MM.1S (cell line): ENCODE results near the gene VSIR.

Experiments used
- DNase-seq: peaks from one replicate; pipeline ENCODE4 v3.0.0-alpha.2; 2015
- H2AFZ ChIP-seq: fragments of 300-600 bp; sonication (generic); 2 replicates; pipeline ENCODE4 v1.6.0; 2016; ENCODE audit warnings: antibody characterized with exemption, low read length
- H3F3A ChIP-seq: fragments of 300-600 bp; sonication (generic); 2 replicates; pipeline ENCODE4 v1.6.1; 2016; ENCODE audit warnings: mild to moderate bottlenecking, antibody characterized with exemption, low read length, moderate library complexity, mixed read lengths; ENCODE audit not compliant: insufficient read depth
- H3K27ac ChIP-seq: fragments of 300-600 bp; sonication (generic); 2 replicates; pipeline ENCODE4 v1.5.1; 2016; ENCODE audit warnings: mild to moderate bottlenecking, low read length
- H3K27me3 ChIP-seq: fragments of 300-600 bp; sonication (generic); replicated peaks from 2 replicates; pipeline ENCODE4 v1.6.0; 2016; ENCODE audit warnings: low read length; ENCODE audit not compliant: insufficient read depth
- H3K36me3 ChIP-seq: fragments of 300-600 bp; sonication (generic); replicated peaks from 2 replicates; pipeline ENCODE4 v1.6.1; 2016; ENCODE audit warnings: mild to moderate bottlenecking, low read length, mixed read lengths; ENCODE audit not compliant: insufficient read depth
- H3K4me1 ChIP-seq: fragments of 300-600 bp; sonication (generic); 2 replicates; pipeline ENCODE4 v1.6.1; 2016; ENCODE audit warnings: low read length, mixed read lengths
- H3K4me2 ChIP-seq: fragments of 300-600 bp; sonication (generic); 2 replicates; pipeline ENCODE4 v1.6.0; 2016; ENCODE audit warnings: low read depth, low read length
- H3K4me3 ChIP-seq: fragments of 300-600 bp; sonication (generic); 2 replicates; pipeline ENCODE4 v1.5.1; 2016; ENCODE audit warnings: low read length, mixed read lengths
- H3K79me2 ChIP-seq: fragments of 300-600 bp; sonication (generic); 2 replicates; pipeline ENCODE4 v1.6.1; 2016; ENCODE audit warnings: mixed run types, low read length, mixed read lengths
- H3K9ac ChIP-seq: fragments of 300-600 bp; sonication (generic); 2 replicates; pipeline ENCODE4 v1.6.1; 2016; ENCODE audit warnings: low read length, mixed read lengths
- H3K9me2 ChIP-seq: fragments of 300-600 bp; sonication (generic); replicated peaks from 2 replicates; pipeline ENCODE4 v1.6.1; 2016; ENCODE audit warnings: mild to moderate bottlenecking, low read length, mixed read lengths; ENCODE audit not compliant: insufficient read depth
- H3K9me3 ChIP-seq: fragments of 300-600 bp; sonication (generic); replicated peaks from 2 replicates; pipeline ENCODE4 v1.6.1; 2016; ENCODE audit warnings: mild to moderate bottlenecking, low read length, mixed read lengths; ENCODE audit not compliant: insufficient read depth
- H4K20me1 ChIP-seq: fragments of 300-600 bp; sonication (generic); 2 replicates; pipeline ENCODE4 v1.6.1; 2016; ENCODE audit warnings: mild to moderate bottlenecking, low read length, moderate library complexity, mixed read lengths; ENCODE audit not compliant: insufficient read depth
- EZH2 ChIP-seq: fragments of 300-600 bp; sonication (generic); optimal IDR thresholded peaks from 2 replicates; pipeline ENCODE3; 2017; ENCODE audit warnings: low read depth, mild to moderate bottlenecking, antibody characterized with exemption, low read length, mixed read lengths
- EZH2phosphoT487 ChIP-seq: fragments of 300-600 bp; sonication (generic); IDR thresholded peaks from 2 replicates; pipeline ENCODE4 v1.6.1; 2018; ENCODE audit warnings: antibody characterized with exemption, low read length
- TF ChIP-seq, protein P1 (sequence below): fragments of 300-600 bp; sonication (generic); IDR thresholded peaks from 2 replicates; pipeline ENCODE4 v1.5.1; 2016; ENCODE audit warnings: antibody characterized with exemption, low read length, mixed read lengths

The VSIR gene

DNA sequence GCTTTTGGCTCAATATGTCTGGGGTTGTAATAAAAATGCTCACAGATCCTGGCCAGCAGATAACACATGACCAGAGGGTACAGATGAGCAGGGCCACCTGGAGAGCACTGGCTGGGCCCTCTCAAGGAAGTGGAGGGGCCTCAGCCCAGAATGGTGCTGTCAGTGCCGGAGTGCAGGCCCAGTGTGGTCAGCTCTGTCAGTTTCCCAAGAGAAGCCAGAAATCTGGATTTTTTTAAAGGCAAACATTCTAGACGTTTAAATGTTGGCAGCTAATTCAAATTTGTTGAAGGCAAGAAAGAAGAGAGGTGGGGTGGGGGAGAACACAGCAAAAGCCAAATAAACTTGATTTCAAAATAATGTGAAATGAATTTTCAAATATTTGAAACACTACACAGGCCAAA, 55.8 kb downstream of the VSIR start:
- no peaks in the 10 kb centered on the region for H3K79me2 ChIP-seq
- no peaks in the 10 kb centered on the region for H3K9me2 ChIP-seq
- no peak overlapping the region for H2AFZ ChIP-seq
- no peak overlapping the region for H3K4me2 ChIP-seq
- TF ChIP-seq EZH2 (no peak), EZH2phosphoT487 (no peak)
- TF ChIP-seq, protein P1, sequence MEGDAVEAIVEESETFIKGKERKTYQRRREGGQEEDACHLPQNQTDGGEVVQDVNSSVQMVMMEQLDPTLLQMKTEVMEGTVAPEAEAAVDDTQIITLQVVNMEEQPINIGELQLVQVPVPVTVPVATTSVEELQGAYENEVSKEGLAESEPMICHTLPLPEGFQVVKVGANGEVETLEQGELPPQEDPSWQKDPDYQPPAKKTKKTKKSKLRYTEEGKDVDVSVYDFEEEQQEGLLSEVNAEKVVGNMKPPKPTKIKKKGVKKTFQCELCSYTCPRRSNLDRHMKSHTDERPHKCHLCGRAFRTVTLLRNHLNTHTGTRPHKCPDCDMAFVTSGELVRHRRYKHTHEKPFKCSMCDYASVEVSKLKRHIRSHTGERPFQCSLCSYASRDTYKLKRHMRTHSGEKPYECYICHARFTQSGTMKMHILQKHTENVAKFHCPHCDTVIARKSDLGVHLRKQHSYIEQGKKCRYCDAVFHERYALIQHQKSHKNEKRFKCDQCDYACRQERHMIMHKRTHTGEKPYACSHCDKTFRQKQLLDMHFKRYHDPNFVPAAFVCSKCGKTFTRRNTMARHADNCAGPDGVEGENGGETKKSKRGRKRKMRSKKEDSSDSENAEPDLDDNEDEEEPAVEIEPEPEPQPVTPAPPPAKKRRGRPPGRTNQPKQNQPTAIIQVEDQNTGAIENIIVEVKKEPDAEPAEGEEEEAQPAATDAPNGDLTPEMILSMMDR, result no peak
- H3F3A ChIP-seq, result no peaks in the 10 kb centered on the region
- no peaks in the 10 kb centered on the region for H3K9me3 ChIP-seq
- H3K9ac ChIP-seq, result no peak overlapping the region
- H4K20me1 ChIP-seq, result no peaks in the 10 kb centered on the region
- 0 out of 2 replicates have a peak, but pooled peaks cover 7% of the 10 kb centered on the region for H3K4me1 ChIP-seq
- no peaks in the 10 kb centered on the region for H3K27me3 ChIP-seq
- H3K27ac ChIP-seq, result no peak overlapping the region
- no peaks in the 10 kb centered on the region for H3K36me3 ChIP-seq
- no peak for DNase-seq
- no peak overlapping the region for H3K4me3 ChIP-seq

DNA sequence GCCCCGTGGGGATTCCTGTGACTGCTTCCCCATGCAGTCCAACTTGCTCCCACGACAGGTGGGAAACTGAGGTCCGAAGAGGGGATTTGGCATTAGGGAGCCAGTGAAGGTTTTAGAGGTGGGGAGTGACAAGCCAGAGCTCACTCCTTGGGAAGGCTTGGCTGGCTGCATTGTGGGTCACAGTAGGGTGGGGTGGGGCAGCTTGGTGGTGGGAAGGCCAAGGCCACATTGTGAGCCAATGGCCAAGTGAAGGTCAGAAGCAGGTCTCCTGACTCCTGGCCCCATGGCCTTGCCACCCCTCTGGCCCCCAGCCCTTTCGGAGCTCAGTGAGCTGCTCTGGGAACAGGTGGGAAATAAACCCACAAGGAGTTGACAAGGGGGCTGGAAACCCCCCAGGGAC, 56.3 kb downstream of the VSIR start:
- TF ChIP-seq, protein P1, result no peak
- no peak for TF ChIP-seq EZH2phosphoT487
- TF ChIP-seq EZH2, result no peak
- H3K9me2 ChIP-seq, result no peaks in the 10 kb centered on the region
- H3K27ac ChIP-seq, result no peak overlapping the region
- H3K4me3 ChIP-seq, result no peak overlapping the region
- H3K4me1 ChIP-seq, result 0 out of 2 replicates have a peak, but pooled peaks cover 7% of the 10 kb centered on the region
- H3K36me3 ChIP-seq, result no peaks in the 10 kb centered on the region
- no peak for DNase-seq
- H2AFZ ChIP-seq, result no peak overlapping the region
- H3K9ac ChIP-seq, result no peak overlapping the region
- no peaks in the 10 kb centered on the region for H3K9me3 ChIP-seq
- H3K4me2 ChIP-seq, result no peak overlapping the region
- H3K27me3 ChIP-seq, result no peaks in the 10 kb centered on the region
- H3K79me2 ChIP-seq, result no peaks in the 10 kb centered on the region
- H4K20me1 ChIP-seq, result no peaks in the 10 kb centered on the region
- H3F3A ChIP-seq, result no peaks in the 10 kb centered on the region

DNA sequence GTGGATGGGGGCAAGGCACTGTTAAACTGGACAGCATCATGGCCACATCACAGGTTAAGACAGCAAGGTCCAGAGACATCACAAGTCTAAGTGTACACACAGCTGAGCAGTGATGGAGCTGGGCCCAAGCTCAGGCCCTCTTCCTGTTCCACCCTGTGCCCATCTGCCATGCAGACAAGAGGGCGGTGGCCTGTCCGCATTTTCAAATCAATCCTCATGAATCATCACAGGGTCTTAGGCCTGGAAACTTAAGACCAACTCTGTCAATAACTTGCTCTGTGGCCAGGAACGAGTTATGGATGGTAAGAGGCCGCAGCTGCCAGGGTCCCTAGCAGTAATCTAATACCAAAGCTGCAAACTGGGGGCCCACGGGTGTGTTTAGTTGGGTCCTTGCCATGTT, 56.9 kb downstream of the VSIR start:
- H3K27me3 ChIP-seq, result no peaks in the 10 kb centered on the region
- TF ChIP-seq, protein P1, result no peak
- TF ChIP-seq EZH2phosphoT487, result no peak
- TF ChIP-seq EZH2, result no peak
- no peaks in the 10 kb centered on the region for H3K36me3 ChIP-seq
- no peak overlapping the region for H3K4me2 ChIP-seq
- no peaks in the 10 kb centered on the region for H3K9me3 ChIP-seq
- no peak overlapping the region for H3K9ac ChIP-seq
- H3K27ac ChIP-seq, result no peak overlapping the region
- H3K4me3 ChIP-seq, result no peak overlapping the region
- H3K9me2 ChIP-seq, result no peaks in the 10 kb centered on the region
- H3F3A ChIP-seq, result no peaks in the 10 kb centered on the region
- no peak for DNase-seq
- no peak overlapping the region for H2AFZ ChIP-seq
- no peaks in the 10 kb centered on the region for H4K20me1 ChIP-seq
- H3K79me2 ChIP-seq, result no peaks in the 10 kb centered on the region
- H3K4me1 ChIP-seq, result 0 out of 2 replicates have a peak, but pooled peaks cover 7% of the 10 kb centered on the region
